AG04450 (cell line): ENCODE results near the gene DNM3. TPM values are rescaled to one million over a fixed set of nuclear protein-coding genes. Genes with fewer than 3 reads are reported as not detected.
A peak's percentile ranks its signal among the peaks of the same experiment; 100 is the strongest.

ENCODE experiments used
- CTCF ChIA-PET: fragments of 300-600, 350-600 bp; formaldehyde crosslinking; extraction: SDS; loops from one replicate; lab custom pipeline; 2022; ENCODE audit warnings: antibody characterized with exemption, inconsistent platforms; lab: Charles Lee
- POLR2A ChIA-PET: fragments of 350-600 bp; formaldehyde crosslinking; extraction: SDS; loops from one replicate; lab custom pipeline; 2021; ENCODE audit warnings: antibody characterized with exemption, inconsistent platforms; lab: Yijun Ruan, JAX
- DNase-seq: peaks from one replicate; pipeline ENCODE4 v3.0.0-alpha.2; 2011; ENCODE audit warnings: low read depth, low spot score
- H3K27ac ChIP-seq: one replicate; pipeline ENCODE4 v1.5.1; 2012; ENCODE audit warnings: low read depth, low read length, control low read depth
- H3K27me3 ChIP-seq: one replicate; pipeline ENCODE4 v1.6.0; 2012; ENCODE audit warnings: low read length; ENCODE audit not compliant: control insufficient read depth, insufficient read depth
- H3K4me3 ChIP-seq: 2 replicates; pipeline ENCODE4 v1.5.1; 2011; ENCODE audit warnings: mild to moderate bottlenecking, low read depth, low read length, control low read depth
- H3K9me3 ChIP-seq: 2 replicates; pipeline ENCODE4 v1.5.1; 2012; ENCODE audit warnings: low read length; ENCODE audit not compliant: control insufficient read depth, insufficient read depth
- polyA plus RNA-seq: library from polyadenylated mRNA; depleted of rRNA; stranded (reverse); fragments of >200 nt; gene quantifications from 2 replicates; pipeline ENCODE4 v1.2.3, GENCODE V29; 2011
- TF ChIP-seq, protein P1 (sequence below): IDR thresholded peaks from 2 replicates; pipeline ENCODE4 v1.5.1; 2011; ENCODE audit warnings: low read depth, low read length, control low read depth, inconsistent platforms

The DNM3 gene
- polyA plus RNA-seq, 1 experiment = 0.37 TPM

DNA sequence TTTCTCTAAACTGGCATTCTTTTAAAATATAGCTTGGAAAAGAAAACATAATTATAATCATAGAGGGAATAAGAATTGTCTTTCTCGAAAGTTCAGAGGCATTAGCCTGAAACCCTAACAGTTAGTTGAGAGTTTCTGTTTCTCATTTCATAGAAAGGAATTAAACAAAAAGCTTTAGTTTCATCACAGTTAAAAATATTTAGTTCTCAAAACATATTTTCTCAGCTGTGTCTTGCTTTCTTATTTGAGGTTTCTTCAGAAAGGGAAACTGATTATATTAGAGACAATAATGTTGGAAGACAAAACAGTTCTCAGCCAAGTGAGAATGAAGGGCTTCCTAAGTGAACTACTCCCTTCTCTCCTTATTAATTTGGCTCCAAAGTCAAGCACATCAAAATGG lies 503.8 kb downstream of the DNM3 start:
- Histone ChIP-seq H3K27ac (no peak overlapping the region), H3K4me3 (no peak overlapping the region), H3K27me3 (no peaks in the 10 kb centered on the region), H3K9me3 (no peaks in the 10 kb centered on the region)
- ChIA-PET CTCF (interaction anchor here (0.9 to 1.3 kb wide), 3 partner anchors 13 to 343 kb away, joined by 4 to 7 read pairs (median 6); no protein-coding TSS in a partner anchor), POLR2A (no interaction called here)
- DNase-seq = no peak
- TF ChIP-seq, protein P1, sequence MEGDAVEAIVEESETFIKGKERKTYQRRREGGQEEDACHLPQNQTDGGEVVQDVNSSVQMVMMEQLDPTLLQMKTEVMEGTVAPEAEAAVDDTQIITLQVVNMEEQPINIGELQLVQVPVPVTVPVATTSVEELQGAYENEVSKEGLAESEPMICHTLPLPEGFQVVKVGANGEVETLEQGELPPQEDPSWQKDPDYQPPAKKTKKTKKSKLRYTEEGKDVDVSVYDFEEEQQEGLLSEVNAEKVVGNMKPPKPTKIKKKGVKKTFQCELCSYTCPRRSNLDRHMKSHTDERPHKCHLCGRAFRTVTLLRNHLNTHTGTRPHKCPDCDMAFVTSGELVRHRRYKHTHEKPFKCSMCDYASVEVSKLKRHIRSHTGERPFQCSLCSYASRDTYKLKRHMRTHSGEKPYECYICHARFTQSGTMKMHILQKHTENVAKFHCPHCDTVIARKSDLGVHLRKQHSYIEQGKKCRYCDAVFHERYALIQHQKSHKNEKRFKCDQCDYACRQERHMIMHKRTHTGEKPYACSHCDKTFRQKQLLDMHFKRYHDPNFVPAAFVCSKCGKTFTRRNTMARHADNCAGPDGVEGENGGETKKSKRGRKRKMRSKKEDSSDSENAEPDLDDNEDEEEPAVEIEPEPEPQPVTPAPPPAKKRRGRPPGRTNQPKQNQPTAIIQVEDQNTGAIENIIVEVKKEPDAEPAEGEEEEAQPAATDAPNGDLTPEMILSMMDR = no peak

DNA sequence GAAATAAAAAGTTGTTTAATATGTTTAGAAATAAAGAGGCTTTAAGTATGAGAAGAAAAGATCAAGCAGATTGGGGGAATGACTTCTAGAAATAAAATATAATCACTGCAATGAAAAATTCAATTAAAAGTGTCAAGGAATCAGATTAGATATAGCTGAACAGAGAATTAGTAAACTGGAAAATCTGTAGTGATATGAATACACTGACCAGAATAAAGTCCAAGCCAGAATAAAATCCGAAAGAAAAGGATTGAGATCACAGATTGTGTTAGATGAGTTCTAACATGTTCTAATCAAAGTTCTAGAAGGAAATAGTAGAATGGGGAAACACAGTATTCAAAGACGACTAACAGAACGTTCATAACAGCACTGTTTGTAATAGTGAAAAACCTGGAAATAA lies 506.1 kb downstream of the DNM3 start:
- DNase-seq = no peak
- Histone ChIP-seq H3K27me3 (no peaks in the 10 kb centered on the region), H3K4me3 (no peak overlapping the region), H3K9me3 (no peaks in the 10 kb centered on the region), H3K27ac (no peak overlapping the region)
- ChIA-PET CTCF (no interaction called here), POLR2A (no interaction called here)
- TF ChIP-seq, protein P1 = no peak

DNA sequence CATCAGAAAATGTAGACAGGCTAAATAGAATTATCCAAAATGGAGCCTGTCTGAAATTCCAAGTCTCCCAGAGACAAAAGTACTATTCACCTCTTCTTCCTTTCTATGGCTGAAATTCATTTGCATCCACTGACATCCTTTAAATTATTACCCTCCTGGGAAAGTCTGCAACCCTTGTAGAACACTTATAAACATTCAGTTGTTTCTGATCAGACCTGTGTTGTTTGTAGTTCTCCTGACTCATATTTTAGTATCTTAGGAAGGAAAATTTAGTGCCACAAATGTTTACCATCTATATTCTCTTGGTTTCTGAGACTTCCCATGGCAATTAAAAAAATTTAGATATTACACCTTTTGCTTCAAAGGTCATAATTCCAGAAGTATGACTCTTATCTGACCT lies 509.6 kb downstream of the DNM3 start:
- DNase-seq = no peak
- no peak overlapping the region for H3K4me3 ChIP-seq
- no peaks in the 10 kb centered on the region for H3K9me3 ChIP-seq
- CTCF ChIA-PET = interaction anchor here (1.0 to 1.6 kb wide), 2 partner anchors 48 to 348 kb away, joined by 3 to 5 read pairs; no protein-coding TSS in a partner anchor
- POLR2A ChIA-PET = interaction anchor here (0.9 to 2.1 kb wide), 2 partner anchors 10 to 206 kb away, joined by 3 to 5 read pairs; no protein-coding TSS in a partner anchor
- H3K27me3 ChIP-seq = no peaks in the 10 kb centered on the region
- TF ChIP-seq, protein P1 = no peak
- no peak overlapping the region for H3K27ac ChIP-seq

DNA sequence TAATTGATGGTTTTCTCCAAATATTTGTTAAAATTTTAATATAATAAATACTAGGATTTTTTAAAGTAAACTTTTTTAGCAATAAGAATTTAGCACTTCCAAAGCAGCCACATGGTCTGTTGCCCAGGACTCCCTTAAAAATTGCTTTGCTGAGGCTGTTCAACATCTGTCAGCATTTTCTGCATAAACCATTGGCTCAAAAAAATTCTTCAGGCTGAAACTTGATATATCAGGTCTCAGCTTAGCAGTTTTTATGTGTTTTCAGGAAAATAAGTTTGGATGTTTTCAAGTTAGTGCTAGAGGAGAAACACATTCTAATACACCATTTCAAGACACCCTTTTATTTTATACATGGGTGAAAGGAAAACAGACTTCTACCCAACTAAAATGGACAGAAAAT lies 510.0 kb downstream of the DNM3 start:
- Histone ChIP-seq H3K9me3 (no peaks in the 10 kb centered on the region), H3K27me3 (no peaks in the 10 kb centered on the region), H3K4me3 (no peak overlapping the region), H3K27ac (no peak overlapping the region)
- ChIA-PET CTCF (interaction anchor here (1.0 to 1.6 kb wide), 2 partner anchors 48 to 349 kb away, joined by 3 to 5 read pairs; no protein-coding TSS in a partner anchor), POLR2A (interaction anchor here (0.7 to 2.1 kb wide), 4 partner anchors 8 to 207 kb away, joined by 3 to 8 read pairs (median 4); no protein-coding TSS in a partner anchor)
- peak; percentile 10 for DNase-seq
- TF ChIP-seq, protein P1 = no peak

DNA sequence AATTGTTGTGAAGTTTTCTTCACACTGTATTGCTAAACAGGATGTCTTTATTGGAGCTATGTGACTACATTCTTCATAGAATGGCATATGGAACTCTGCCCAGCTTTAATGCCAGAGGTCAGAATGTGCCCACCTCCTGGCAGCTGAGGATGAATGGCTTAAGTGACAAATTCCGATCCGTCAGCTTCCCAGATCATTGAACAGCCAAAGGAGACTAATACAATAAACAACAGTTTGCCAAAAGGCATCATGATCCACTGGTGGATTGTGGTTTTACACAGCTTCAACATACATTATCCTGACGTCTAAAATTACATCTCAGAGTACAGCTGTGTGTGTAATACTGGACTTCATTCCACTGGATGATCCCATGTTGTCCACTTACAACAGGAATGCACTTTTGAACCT lies 510.5 kb downstream of the DNM3 start:
- DNase-seq = peak; percentile 32
- Histone ChIP-seq H3K9me3 (no peaks in the 10 kb centered on the region), H3K27me3 (no peaks in the 10 kb centered on the region), H3K27ac (no peak overlapping the region), H3K4me3 (no peak overlapping the region)
- POLR2A ChIA-PET = interaction anchor here (0.7 to 2.1 kb wide), 4 partner anchors 8 to 207 kb away, joined by 3 to 8 read pairs (median 4); no protein-coding TSS in a partner anchor
- CTCF ChIA-PET = interaction anchor here (1.0 to 1.6 kb wide), 2 partner anchors 47 to 349 kb away, joined by 3 to 5 read pairs; no protein-coding TSS in a partner anchor
- TF ChIP-seq, protein P1 = no peak
